Kidney epithelial cell (primary cell): ENCODE measurements around the gene NUDT17. TPM values are rescaled to one million over a fixed set of nuclear protein-coding genes. Genes with fewer than 3 reads are reported as not detected.

Experiments used
- DNase-seq: peaks from one replicate; pipeline ENCODE4 v3.0.0-alpha.2; 2010; ENCODE audit warnings: low read depth
- H3K27me3 ChIP-seq: 2 replicates; pipeline ENCODE4 v1.6.0; 2011; ENCODE audit warnings: low read length; ENCODE audit not compliant: control insufficient read depth, insufficient read depth
- H3K36me3 ChIP-seq: 2 replicates; pipeline ENCODE4 v1.5.1; 2011; ENCODE audit warnings: low read length; ENCODE audit not compliant: control insufficient read depth, insufficient read depth
- H3K4me3 ChIP-seq: 2 replicates; pipeline ENCODE4 v1.5.1; 2011; ENCODE audit warnings: low read depth, mild to moderate bottlenecking, control low read depth, low read length
- total RNA-seq: library from RNA; depleted of rRNA; stranded (reverse); fragments of >200 nt; gene quantifications from 2 replicates; pipeline ENCODE4 v1.2.3, GENCODE V29; 2015
- TF ChIP-seq, protein P1 (sequence below): IDR thresholded peaks from 2 replicates; pipeline ENCODE4 v1.5.1; 2011; ENCODE audit warnings: mild to moderate bottlenecking, moderate library complexity, low read length, control low read depth, inconsistent platforms; ENCODE audit not compliant: insufficient read depth, poor library complexity, severe bottlenecking

The NUDT17 gene
- total RNA-seq, 1 donor from 2014 or later = 2.5 TPM

DNA sequence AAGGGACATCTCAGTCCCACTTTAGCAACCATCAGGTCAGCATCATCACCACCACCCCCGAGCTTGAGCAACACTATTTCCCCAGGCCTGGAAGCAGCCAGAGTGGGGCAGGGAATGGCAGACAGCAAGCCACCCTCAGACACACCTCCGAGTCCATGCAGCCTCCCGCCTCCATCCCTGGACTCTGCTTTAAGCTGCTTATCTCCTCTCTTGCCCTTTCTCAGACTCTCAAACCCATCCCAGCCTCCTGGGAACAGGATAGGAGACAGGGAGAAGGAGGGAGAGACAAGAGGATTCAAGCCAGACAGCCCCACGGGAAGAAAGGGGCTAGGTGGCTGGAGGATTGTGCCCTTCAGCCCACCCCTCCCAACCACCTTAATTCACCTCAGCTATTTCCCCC lies 11.7 kb downstream of the NUDT17 start:
- DNase-seq = no peak
- Histone ChIP-seq H3K27me3 (no peaks in the 10 kb centered on the region), H3K36me3 (peaks cover 4% of the 10 kb centered on the region), H3K4me3 (no peak overlapping the region)
- TF ChIP-seq, protein P1, sequence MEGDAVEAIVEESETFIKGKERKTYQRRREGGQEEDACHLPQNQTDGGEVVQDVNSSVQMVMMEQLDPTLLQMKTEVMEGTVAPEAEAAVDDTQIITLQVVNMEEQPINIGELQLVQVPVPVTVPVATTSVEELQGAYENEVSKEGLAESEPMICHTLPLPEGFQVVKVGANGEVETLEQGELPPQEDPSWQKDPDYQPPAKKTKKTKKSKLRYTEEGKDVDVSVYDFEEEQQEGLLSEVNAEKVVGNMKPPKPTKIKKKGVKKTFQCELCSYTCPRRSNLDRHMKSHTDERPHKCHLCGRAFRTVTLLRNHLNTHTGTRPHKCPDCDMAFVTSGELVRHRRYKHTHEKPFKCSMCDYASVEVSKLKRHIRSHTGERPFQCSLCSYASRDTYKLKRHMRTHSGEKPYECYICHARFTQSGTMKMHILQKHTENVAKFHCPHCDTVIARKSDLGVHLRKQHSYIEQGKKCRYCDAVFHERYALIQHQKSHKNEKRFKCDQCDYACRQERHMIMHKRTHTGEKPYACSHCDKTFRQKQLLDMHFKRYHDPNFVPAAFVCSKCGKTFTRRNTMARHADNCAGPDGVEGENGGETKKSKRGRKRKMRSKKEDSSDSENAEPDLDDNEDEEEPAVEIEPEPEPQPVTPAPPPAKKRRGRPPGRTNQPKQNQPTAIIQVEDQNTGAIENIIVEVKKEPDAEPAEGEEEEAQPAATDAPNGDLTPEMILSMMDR = no peak

GRCh38 chr1:145858238-145858900 lies 12.9 kb downstream of the NUDT17 start:
- Histone ChIP-seq H3K27me3 (no peaks in the 10 kb centered on the region), H3K4me3 (peak overlapping the region; percentile 79), H3K36me3 (peaks cover 4% of the 10 kb centered on the region)
- no peak for DNase-seq
- TF ChIP-seq, protein P1 = no peak

DNA sequence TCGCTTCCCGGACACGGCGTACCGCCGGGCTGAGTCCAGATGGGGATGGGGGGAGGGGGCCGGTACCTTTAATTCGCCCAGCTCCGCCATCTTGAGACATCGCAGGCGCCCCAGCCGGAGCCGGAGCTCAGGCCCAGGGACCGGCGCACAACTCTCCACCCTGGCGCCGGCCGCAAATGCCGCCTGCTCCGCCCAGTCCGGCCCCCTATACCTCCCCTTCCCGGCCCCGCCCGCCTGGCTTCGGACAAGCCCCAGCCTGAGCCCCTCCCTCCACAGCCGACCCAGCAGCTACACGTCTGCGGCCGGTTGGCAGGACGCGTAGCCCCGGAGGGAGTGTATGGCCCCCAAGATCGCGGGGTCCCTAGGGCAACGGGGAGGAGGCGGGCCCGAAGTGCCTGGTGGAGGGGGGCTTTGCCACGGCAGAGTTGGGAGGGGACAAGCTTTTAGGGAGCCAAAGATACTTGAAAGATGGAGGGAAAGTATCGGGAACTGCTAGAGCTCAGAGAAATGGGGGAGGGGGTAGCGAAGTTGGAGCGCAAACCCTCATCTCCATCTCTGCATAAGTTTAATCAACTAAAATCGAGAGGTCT lies 13.6 kb downstream of the NUDT17 start, which contains the start of gene PIAS3:
TSS of gene PIAS3 (minus strand) at position 181 of the 590 bp plus-strand sequence. CDS start at position 90, 91 bp downstream.
- H3K4me3 ChIP-seq = peak within 1 kb of the TSS; percentile 79
- peaks cover 4% of the 10 kb centered on the region for H3K36me3 ChIP-seq
- peak; percentile 66 for DNase-seq
- TF ChIP-seq, protein P1 = no peak
- H3K27me3 ChIP-seq = no peaks in the 10 kb centered on the region

GRCh38 chr1:145859491-145860023 lies 14.1 kb downstream of the NUDT17 start:
- Histone ChIP-seq H3K27me3 (no peaks in the 10 kb centered on the region), H3K36me3 (peaks cover 4% of the 10 kb centered on the region), H3K4me3 (peak overlapping the region; percentile 79)
- DNase-seq = peak; percentile 38
- TF ChIP-seq, protein P1 = no peak

- DNase-seq = no peak
- Histone ChIP-seq H3K36me3 (no peaks in the 10 kb centered on the region), H3K4me3 (no peak overlapping the region), H3K27me3 (no peaks in the 10 kb centered on the region)
- TF ChIP-seq, protein P1 = no peak
These were observed 18.0 kb downstream of the NUDT17 start for GRCh38 chr1:145863282-145864018.
